ENCODE results near the gene HIPK2.

- TF ChIP-seq CTCF (conservative IDR thresholded peaks at IDR 0.05 in 1 of 2, IDR thresholded peaks at IDR 0.05 in 1 of 2; ENCODE audit: extremely low read depth in 1 of 2, insufficient read depth in 1 of 2, low read depth in 1 of 2, low read length in 2 of 2) (no peak), EZH2 (IDR thresholded peaks at IDR 0.05; ENCODE audit: borderline replicate concordance, low read length) (no peak)
Measured at GRCh38 chr7:139703487-139704307, 74.1 kb downstream of the HIPK2 start.
